Spleen (tissue), 7 donors: ENCODE measurements around the gene TP53INP2.

Experiments used
- CTCF ChIP-seq, 11 experiments: fragments of 200-600 bp in 7 of 11; fragments of 450-650 bp in 4 of 11; sonication (generic) in 4 of 11; IDR thresholded peaks in 8 of 11; conservative IDR thresholded peaks in 3 of 11; 1 replicate in 7 of 11; 2 replicates in 4 of 11; pipeline versions ENCODE4 v1.4.0 to v1.8.0; 2016 to 2021; ENCODE audit warnings: antibody characterized with exemption in 11 of 11, inconsistent platforms in 4 of 11, mild to moderate bottlenecking in 1 of 11
- POLR2AphosphoS5 ChIP-seq, 3 donors: sonication (generic); formaldehyde crosslinking; IDR thresholded peaks; one replicate each; pipeline ENCODE4 v1.5.1; 2017; ENCODE audit warnings: antibody characterized with exemption in 3 of 3
- donor health status: DM: no; HTN: no; CAD: no; lungs with moderate emphysema.
- donor health status: DM: no; HTN: no; CAD: no.
- donor health status: DM: no; HTN: no; CAD: no.

GRCh38 chr20:34762031-34762555 is 57.9 kb downstream of the TP53INP2 start:
- TF ChIP-seq POLR2AphosphoS5 (IDR thresholded peaks at IDR 0.05) = no peak
- no peak for TF ChIP-seq CTCF (IDR thresholded peaks at IDR 0.05 in 8 of 11, conservative IDR thresholded peaks at IDR 0.05 in 3 of 11)
